Skeletal muscle tissue (tissue), 4 donors: ENCODE data around the gene LYPD4. TPM values are rescaled to one million over a fixed set of nuclear protein-coding genes. Genes with fewer than 3 reads are reported as not detected.

Source experiments
- H3K27ac ChIP-seq: one replicate; pipeline ENCODE4 v1.7.0; 2013; ENCODE audit warnings: mild to moderate bottlenecking, low read depth, low read length, inconsistent platforms
- H3K27me3 ChIP-seq, 3 donors: one replicate each; pipeline ENCODE4 v1.7.0; 2013; ENCODE audit warnings: low read length in 3 of 3; ENCODE audit not compliant: control insufficient read depth in 3 of 3, insufficient read depth in 3 of 3
- H3K36me3 ChIP-seq, 3 donors: one replicate each; pipeline ENCODE4 v1.7.0; 2013; ENCODE audit warnings: low read length in 3 of 3; ENCODE audit not compliant: control insufficient read depth in 3 of 3, insufficient read depth in 3 of 3
- H3K4me1 ChIP-seq, 3 donors: one replicate each; pipeline ENCODE4 v1.7.0; 2013; ENCODE audit warnings: low read length in 3 of 3, mild to moderate bottlenecking in 3 of 3; ENCODE audit not compliant: control insufficient read depth in 3 of 3, insufficient read depth in 3 of 3
- H3K4me3 ChIP-seq, 3 donors: one replicate each; pipeline ENCODE4 v1.7.0; 2013; ENCODE audit warnings: low read length in 3 of 3
- H3K9ac ChIP-seq, 3 donors: one replicate each; pipeline ENCODE4 v1.7.0; 2013; ENCODE audit warnings: low read length in 3 of 3, mild to moderate bottlenecking in 3 of 3, moderate library complexity in 2 of 3, low read depth in 1 of 3
- H3K9me3 ChIP-seq, 3 donors: one replicate each; pipeline ENCODE4 v1.7.0; 2013; ENCODE audit warnings: low read length in 3 of 3; ENCODE audit not compliant: control insufficient read depth in 3 of 3
- total RNA-seq: library from RNA; depleted of rRNA; stranded (reverse); fragments of >200 nt; gene quantifications from one replicate; pipeline ENCODE4 v1.2.3, GENCODE V29; 2014
- donor health status: Osteomylitis.

The LYPD4 gene
- not detected for total RNA-seq

- H3K36me3 ChIP-seq, result no peaks in the 10 kb centered on the region
- H3K9me3 ChIP-seq, result no peaks in the 10 kb centered on the region
- no peak within 1 kb of the TSS for H3K27ac ChIP-seq
- no peaks in the 10 kb centered on the region for H3K4me1 ChIP-seq
- H3K4me3 ChIP-seq, result no peak within 1 kb of the TSS
- no peak within 1 kb of the TSS for H3K9ac ChIP-seq
- H3K27me3 ChIP-seq, result peaks cover 9 to 11% (median 10%) of the 10 kb centered on the region in 3 donors
Observed at GRCh38 chr19:41844601-41845000, at the start of gene LYPD4. Gene LYPD4, minus strand, starts transcription at chr19:41844683. Its CDS starts 5,398 bp downstream, at chr19:41839285.

GRCh38 chr19:41893899-41894298 lies 49.4 kb upstream of the LYPD4 start:
- no peak overlapping the region for H3K9ac ChIP-seq
- H3K27me3 ChIP-seq, result no peaks in the 10 kb centered on the region
- H3K9me3 ChIP-seq, result no peaks in the 10 kb centered on the region
- H3K4me3 ChIP-seq, result no peak overlapping the region
- peaks cover 38 to 46% (median 40%) of the 10 kb centered on the region in 3 donors for H3K36me3 ChIP-seq
- no peak overlapping the region for H3K27ac ChIP-seq
- H3K4me1 ChIP-seq, result no peaks in the 10 kb centered on the region

- Histone ChIP-seq H3K9me3 (no peaks in the 10 kb centered on the region), H3K36me3 (peaks cover 27 to 40% (median 33%) of the 10 kb centered on the region in 3 donors)
Observed at GRCh38 chr19:41892173-41892902, 47.9 kb upstream of the LYPD4 start.

GRCh38 chr19:41890936-41891335 lies 46.5 kb upstream of the LYPD4 start:
- Histone ChIP-seq H3K36me3 (peaks cover 21 to 36% (median 29%) of the 10 kb centered on the region in 3 donors), H3K27me3 (no peaks in the 10 kb centered on the region), H3K9ac (no peak overlapping the region), H3K4me1 (peaks cover 0 to 8% (median 6%) of the 10 kb centered on the region in 3 donors), H3K9me3 (no peaks in the 10 kb centered on the region), H3K27ac (no peak overlapping the region), H3K4me3 (no peak overlapping the region)

More at GRCh38 chr19:41892173-41892902, 47.9 kb upstream of the LYPD4 start:
- Histone ChIP-seq H3K27me3 (no peaks in the 10 kb centered on the region), H3K27ac (no peak overlapping the region), H3K4me1 (no peaks in the 10 kb centered on the region), H3K9ac (peak overlapping the region in 1 of 3 donors; percentile 16), H3K4me3 (no peak overlapping the region)

GRCh38 chr19:41889896-41890295 lies 45.4 kb upstream of the LYPD4 start:
- H3K27me3 ChIP-seq, result no peaks in the 10 kb centered on the region
- no peaks in the 10 kb centered on the region for H3K9me3 ChIP-seq
- peak overlapping the region in 1 of 3 donors; percentile 3 for H3K9ac ChIP-seq
- no peak overlapping the region for H3K27ac ChIP-seq
- H3K4me3 ChIP-seq, result no peak overlapping the region
- H3K36me3 ChIP-seq, result peaks cover 12 to 27% (median 19%) of the 10 kb centered on the region in 3 donors
- H3K4me1 ChIP-seq, result peaks cover 2 to 13% (median 10%) of the 10 kb centered on the region in 3 donors

GRCh38 chr19:41888926-41889325 lies 44.4 kb upstream of the LYPD4 start:
- Histone ChIP-seq H3K4me3 (no peak overlapping the region), H3K9ac (no peak overlapping the region), H3K4me1 (peaks cover 7 to 20% (median 15%) of the 10 kb centered on the region in 3 donors), H3K36me3 (peaks cover 12 to 20% (median 14%) of the 10 kb centered on the region in 3 donors), H3K9me3 (no peaks in the 10 kb centered on the region), H3K27me3 (no peaks in the 10 kb centered on the region), H3K27ac (no peak overlapping the region)

GRCh38 chr19:41887711-41888382 lies 43.4 kb upstream of the LYPD4 start:
- Histone ChIP-seq H3K27ac (no peak overlapping the region), H3K36me3 (peaks cover 12 to 18% (median 14%) of the 10 kb centered on the region in 3 donors), H3K4me1 (peaks cover 10 to 25% (median 20%) of the 10 kb centered on the region in 3 donors), H3K4me3 (no peak overlapping the region), H3K9me3 (no peaks in the 10 kb centered on the region), H3K27me3 (no peaks in the 10 kb centered on the region), H3K9ac (no peak overlapping the region)

- no peak overlapping the region for H3K9ac ChIP-seq
- no peaks in the 10 kb centered on the region for H3K27me3 ChIP-seq
- H3K36me3 ChIP-seq, result peaks cover 4 to 13% (median 10%) of the 10 kb centered on the region in 3 donors
- H3K4me3 ChIP-seq, result no peak overlapping the region
- H3K9me3 ChIP-seq, result no peaks in the 10 kb centered on the region
- H3K4me1 ChIP-seq, result peaks cover 17 to 31% (median 26%) of the 10 kb centered on the region in 3 donors
- H3K27ac ChIP-seq, result no peak overlapping the region
Observed at GRCh38 chr19:41886761-41887710, 42.6 kb upstream of the LYPD4 start.

- H3K4me1 ChIP-seq, result peaks cover 17 to 31% (median 26%) of the 10 kb centered on the region in 3 donors
- H3K36me3 ChIP-seq, result peaks cover 0 to 6% (median 2%) of the 10 kb centered on the region in 3 donors
- peak overlapping the region; percentile 73 for H3K27ac ChIP-seq
- H3K9me3 ChIP-seq, result no peaks in the 10 kb centered on the region
- H3K27me3 ChIP-seq, result no peaks in the 10 kb centered on the region
- peak overlapping the region; percentile 96 to 98 (median 96) for H3K4me3 ChIP-seq
- peak overlapping the region; percentile 75 to 88 (median 83) for H3K9ac ChIP-seq
Observed at GRCh38 chr19:41883821-41884733, 39.6 kb upstream of the LYPD4 start.
